NCI-H2196 (cell line): ENCODE results near the gene RGPD3.
"Not testable (repeated sequence)": the region's sequence is repeated elsewhere in the genome, so short reads cannot be mapped to it uniquely, and the experiment has no call there.

ENCODE experiments used
- DNase-seq: peaks from one replicate; lab custom pipeline; 2025; ENCODE audit not compliant: unreplicated experiment; lab: John Stamatoyannopoulos, UW

The RGPD3 gene

DNA sequence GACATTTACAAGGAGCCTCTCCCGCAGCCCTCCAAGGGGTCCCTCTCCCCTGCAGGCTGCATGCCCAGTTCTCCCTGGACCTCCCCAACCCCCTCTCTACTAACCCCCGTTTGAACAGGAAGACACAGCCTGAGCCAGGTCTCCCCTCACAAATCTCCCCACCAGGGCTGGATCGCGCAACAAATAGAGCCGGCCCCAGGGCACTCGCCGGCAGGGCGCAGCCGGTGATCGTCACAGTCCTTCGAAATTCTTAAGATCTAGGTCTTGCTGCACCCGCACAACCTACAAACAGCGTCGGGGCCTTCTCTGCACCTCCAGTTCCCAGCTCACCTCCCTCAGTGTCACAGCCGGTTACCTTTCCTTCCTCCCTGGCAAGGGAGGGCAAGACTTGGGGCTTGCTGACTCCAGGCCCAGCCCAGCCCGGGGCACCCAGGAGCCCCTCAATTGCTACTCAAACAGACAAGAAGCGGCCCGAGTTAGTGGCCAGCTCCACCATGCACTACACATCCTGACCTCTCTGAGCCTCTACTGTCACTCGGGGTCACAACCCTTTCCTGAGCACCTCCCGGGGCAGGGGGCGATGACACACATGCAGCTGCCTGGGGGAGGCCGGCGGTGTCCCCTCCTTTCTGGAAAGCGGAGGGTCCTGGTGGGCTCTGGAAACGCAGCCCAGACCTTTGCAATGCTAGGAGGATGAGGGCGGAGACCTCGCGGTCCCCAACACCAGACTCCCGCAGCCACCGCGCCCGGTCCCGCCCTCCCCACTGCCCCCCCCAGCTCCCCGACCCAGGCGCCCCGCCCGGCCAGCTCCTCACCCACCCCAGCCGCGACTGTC lies 18.6 kb upstream of the RGPD3 start, which contains the start of gene CD8B2:
TSS of gene CD8B2 (plus strand) at position 814 of the 835 bp plus-strand sequence. CDS start 63 bp downstream, outside the sequence.
- DNase-seq = not testable (repeated sequence)

DNA sequence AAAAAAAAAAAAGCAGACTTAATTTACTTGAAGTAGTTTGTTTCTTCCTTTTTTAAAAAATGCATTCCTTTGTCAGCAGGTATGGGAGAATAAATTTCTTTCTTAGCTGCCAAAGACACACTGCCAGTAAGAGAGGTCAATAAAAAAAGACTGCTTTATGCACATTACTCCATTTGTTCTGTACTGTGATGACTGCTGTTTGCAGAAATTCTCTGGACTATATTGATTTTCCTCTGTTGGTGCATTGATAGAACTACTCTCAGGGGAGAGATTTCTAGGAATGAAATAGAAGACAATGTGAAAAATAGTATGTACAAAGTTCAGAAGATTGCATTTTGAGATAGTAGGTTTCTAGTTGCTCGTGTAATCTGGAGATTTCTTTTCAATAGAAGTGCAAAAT lies 11.3 kb upstream of the RGPD3 start:
- DNase-seq = not testable (repeated sequence)

DNA sequence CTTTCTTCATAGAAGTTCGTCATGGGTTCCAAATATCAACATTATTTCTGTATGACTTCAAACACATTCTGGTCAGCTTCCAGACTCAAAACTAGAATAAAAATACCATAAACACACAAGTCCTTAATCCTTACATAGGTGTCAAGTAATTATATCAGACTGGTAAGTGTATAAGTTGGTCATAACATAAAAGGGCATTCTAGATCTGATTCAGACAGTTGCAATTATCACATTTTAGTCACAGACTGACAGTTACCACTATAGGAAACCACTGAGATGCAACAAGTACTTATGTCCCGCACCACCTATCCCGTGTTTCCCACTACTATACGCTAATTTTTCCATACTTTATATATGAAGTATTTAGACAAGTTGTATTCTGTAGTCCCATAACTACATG lies 9.4 kb upstream of the RGPD3 start:
- not testable (repeated sequence) for DNase-seq

DNA sequence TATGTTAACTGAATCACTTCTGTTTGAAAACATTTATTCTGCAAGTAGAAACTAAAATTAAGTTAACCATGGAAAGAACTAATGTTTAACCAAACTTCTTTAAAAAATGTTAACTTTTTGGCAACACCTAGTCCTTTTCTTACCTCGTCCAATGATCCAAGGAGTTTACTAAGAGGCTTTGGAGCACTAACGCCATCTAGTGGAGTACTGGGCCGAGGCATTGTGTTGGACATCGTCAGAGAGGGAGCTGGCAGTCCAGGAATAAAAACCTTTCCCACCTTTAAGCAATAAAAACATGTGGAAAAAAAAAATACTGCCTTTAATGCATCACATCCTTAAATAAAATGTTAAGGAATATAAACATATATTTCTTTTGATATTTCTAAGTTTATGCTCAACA lies 2.4 kb upstream of the RGPD3 start:
- not testable (repeated sequence) for DNase-seq

DNA sequence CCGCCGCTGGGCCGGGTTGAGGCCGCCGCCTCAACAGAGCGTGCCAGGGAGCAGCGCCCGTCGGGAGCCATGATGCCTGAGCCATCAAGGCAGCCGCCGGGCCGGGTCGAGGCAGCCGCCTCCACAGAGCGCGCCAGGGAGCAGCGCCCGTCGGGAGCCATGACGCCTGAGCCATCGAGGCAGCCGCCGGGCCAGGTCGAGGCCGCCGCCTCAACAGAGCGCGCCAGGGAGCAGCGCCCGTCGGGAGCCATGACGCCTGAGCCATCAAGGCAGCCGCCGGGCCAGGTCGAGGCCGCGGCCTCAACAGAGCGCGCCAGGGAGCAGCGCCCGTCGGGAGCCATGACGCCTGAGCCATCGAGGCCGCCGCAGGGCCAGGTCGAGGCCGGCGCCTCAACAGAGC lies 697 bp downstream of the RGPD3 start:
- not testable (repeated sequence) for DNase-seq

DNA sequence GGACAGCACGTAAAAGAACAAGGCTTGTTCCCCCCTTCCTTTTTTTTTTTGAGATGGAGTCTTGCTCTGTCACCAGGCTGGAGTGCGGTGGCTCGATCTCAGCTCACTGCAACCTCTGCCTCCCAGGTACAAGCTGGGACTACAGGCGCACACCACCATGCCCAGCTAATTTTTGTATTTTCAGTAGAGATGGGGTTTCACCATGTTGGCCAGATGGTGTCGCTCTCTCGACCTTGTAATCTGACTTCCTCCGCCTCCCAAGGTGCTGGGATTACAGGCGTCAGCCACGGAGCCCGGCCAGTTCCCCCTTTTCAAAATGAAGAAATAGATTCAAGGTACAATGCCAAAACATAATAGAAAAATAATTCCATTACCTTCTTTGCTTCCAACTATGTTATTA lies 6.3 kb downstream of the RGPD3 start:
- not testable (repeated sequence) for DNase-seq

DNA sequence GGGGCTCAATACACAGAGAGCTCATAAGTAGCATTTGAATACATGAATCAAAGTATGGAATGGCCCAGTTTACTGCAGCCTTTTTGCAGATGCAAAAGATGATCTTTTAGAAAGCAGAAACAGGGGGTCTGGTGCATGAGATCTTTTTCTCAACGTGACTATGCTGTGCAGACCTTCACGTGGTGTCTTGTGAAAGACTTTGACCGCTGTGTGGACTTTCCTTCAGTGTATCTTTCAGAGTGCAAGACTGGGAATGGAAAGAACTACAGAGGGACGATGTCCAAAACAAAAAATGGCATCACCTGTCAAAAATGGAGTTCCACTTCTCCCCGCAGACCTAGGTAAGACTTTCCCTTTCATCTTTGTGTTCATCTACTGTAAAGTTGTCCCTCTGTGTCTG lies 77.5 kb downstream of the RGPD3 start:
- not testable (repeated sequence) for DNase-seq

DNA sequence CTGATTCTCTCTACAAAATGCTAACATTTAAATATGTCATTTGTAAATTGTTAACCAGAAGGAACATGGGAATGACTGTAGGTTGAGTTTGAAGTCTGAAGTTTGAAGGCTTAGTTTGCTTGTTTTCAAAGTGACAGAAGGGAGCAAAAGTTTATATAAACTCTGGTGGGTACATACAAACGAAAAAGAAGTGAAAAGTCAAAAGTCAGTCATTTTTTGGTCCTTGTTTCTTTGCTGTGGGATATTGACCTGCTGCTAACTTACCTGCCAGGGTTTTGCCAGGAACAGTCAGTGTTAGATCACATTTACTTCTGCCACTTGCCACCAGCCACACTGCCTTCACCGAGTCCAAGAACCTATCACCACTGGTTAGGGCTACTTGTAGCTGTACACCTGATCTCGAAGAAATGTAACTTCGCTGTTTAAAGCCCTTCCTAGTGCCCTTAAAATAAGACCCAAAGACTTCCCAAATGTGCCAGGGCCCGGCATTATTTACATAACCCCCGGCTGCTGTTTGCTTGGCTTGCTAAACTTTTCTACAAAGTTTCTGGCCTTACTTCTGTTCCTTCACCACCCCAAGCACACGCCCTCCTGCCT lies 79.3 kb downstream of the RGPD3 start:
- not testable (repeated sequence) for DNase-seq

DNA sequence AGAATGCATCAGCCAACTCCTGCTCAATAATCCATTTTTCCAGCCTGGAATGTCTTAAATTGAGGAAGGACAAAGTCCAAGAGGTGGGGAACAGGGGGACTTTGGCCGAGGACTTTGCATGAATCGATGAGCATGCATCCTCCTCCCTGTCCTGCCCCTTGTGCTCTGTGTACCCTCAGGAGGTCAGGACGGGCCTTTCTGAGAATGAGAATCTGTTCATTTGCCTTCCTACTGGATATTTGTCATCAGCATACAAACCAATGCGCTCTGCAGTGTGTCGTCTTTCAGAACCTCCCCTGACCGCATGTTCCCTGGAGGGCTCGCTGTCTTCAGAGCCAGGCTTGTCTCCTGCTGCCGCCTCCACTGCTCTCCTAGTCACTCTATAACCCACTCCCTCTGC lies 83.7 kb downstream of the RGPD3 start:
- not testable (repeated sequence) for DNase-seq

DNA sequence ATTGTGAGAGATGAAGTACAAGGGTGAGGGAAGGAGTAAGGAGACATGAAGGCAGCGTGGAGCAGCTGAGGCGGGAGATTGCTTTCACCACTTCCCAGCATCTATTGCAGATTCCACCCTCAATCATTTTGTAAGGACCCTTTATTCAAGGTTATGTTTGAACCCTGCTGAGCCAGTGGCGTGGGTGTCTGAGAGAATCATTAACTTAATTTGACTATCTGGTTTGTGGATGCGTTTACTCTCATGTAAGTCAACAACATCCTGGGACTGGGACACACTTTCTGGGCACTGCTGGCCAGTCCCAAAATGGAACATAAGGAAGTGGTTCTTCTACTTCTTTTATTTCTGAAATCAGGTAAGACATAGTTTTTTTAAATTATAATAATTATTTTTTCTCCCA lies 86.3 kb downstream of the RGPD3 start:
- DNase-seq = not testable (repeated sequence)

DNA sequence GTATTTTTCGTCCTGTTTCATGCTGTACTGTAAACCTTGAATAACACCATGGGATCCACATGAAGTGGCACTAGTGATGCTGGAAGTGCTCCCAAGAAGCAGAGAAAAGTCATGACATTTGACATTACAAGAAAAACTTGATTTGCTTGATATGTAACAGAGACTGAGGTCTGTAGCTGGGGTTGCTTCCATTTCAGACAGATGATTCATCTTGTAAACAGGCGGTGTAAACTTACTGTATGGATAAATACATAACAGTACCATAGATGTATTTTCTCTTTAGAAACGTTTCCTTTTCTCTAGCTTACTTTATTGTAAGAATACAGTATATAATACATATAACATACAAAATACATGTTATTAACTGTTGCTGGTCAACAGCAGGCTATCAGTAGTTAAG lies 88.6 kb downstream of the RGPD3 start:
- DNase-seq = not testable (repeated sequence)

DNA sequence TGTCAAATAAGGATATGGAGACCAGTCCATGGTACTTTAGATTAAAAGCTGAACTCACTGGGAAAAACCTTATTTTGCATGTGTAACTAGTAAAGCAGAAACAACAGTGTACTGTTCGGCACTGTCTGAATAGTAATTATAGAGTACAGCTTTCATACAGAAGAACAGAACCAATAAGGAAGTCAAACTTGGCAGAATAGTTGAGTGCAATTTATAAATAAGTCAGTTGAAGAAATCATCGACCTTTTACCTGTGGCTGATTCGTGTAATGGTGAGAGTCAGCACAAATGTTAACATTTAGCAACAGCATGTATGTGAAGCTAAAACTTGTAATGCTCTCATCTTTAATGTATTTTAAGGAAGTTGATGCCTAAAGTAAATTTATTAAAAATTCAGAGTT lies 99.0 kb downstream of the RGPD3 start:
- DNase-seq = not testable (repeated sequence)

DNA sequence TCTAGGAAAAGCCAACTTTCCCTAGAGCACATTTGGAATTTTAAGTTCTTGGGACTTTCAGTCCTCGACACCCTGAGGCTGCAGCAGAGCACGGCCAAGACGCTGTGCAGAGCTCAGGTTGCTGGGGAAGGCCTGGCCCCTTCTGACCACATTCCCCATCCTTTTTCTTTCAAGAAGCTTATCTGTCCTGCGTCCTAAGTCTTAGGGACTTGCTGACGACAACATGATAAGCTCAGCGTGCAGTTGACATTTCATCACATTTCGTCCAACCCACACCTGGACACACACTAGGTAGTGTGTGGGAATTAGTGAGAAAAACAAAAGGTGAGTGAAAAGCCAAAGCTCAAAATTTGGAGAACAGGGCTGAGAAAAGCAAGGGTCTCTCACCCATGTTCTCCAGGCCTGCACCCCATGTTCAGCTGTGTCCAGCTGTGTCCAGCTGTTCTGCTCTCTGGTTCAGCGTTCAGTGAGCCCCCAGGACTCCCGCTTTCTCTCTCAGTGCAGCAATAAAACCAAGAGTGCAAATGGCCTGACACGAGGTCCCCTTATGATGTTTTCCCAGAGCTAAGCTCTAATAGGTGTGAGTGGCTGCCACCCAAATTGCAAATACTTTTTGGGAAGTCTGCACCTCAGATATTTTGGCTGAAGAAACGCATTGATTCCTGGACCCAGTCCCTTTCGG lies 101.9 kb downstream of the RGPD3 start:
- DNase-seq = no peak

DNA sequence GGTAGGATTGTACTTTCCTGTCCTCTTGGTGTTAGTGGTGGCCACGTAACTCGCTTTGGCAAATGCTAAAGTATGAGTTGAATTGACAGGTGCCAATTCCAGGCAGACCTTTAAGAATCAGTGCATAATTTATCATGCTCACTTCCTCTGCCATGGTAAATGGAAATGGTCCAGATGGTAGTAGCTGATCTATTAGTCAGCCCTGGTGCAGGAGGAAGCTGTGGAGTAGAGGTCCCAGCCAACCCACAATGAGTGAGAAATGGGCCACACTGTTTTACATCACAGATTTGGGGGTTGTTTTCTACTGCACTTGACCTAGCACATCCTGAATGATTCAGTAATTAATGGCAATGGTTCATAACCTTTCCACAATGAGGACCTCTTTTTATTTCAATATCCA lies 104.4 kb downstream of the RGPD3 start:
- no peak for DNase-seq

DNA sequence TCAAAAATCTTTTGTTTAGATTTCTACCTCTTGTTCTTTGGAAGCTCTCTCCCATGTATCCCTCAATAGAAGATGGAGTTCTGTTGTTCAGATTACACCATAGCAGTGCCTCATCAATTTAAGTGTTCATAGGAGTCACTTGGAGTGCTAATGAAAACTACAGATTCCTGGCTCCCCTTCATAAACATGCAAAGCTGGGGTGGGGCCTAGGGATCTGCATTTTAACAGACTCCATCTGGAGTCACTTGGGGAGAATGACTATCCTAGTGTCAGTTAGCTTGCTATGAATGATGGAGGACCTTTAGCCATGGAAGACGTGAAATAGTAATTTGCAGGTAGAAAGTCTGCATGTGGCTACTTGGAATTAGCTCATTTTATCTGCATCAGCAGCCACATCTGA lies 105.4 kb downstream of the RGPD3 start:
- no peak for DNase-seq

DNA sequence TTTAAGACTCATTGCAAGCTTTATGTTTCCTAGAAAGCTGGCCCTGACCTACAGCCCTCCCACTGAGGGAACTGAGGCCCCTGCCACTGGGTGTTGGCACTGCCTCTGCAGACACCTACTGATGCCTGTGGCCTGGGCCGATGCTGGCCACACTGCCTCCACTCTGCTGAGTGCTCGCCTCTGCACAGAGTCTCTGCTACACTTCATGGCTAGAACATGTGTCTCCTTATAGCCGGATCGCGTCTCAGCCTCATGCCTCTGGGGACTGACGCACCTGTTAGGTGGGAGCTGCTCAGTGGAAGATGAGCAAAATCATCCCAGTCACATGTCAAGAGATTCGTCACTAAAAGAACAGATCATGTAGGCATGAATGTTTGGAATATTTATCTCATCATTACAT lies 108.7 kb downstream of the RGPD3 start:
- no peak for DNase-seq

DNA sequence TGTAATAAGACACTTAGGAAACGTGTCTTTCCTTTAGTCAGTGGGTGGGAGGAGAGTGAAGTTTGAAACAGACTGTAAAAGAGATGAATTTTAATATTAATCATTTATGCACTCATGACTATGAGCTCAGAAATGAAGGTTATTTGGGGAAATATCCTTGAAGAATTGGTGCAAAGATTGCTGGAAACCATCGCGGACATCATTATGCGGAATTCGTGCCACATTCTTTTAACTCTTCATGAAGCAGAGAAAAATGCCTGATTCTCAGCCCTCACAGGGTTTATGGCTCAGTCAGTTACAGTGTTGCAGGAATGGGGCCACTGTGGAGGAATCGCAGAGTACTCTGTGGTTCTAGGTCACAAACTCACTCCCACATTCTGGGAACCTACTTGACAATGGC lies 109.7 kb downstream of the RGPD3 start:
- no peak for DNase-seq

DNA sequence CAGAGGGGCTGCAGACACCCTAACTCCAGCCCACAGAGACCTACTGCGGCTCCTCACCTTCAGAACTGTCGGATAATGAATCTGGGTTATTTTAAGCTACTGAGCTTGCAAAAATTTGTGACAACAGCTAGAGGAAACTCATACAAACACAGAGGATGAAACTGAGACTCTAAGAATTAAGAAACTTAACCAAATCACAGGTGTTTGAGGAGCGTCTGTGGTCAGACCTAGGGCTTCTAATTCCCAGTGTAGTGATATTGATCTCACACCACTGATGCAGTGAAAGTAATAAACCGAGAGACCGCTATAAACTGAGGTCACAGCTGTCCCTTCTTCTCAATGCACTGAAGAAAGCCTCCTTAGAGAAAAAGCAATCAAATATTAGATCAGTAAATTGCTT lies 110.1 kb downstream of the RGPD3 start:
- DNase-seq = no peak

DNA sequence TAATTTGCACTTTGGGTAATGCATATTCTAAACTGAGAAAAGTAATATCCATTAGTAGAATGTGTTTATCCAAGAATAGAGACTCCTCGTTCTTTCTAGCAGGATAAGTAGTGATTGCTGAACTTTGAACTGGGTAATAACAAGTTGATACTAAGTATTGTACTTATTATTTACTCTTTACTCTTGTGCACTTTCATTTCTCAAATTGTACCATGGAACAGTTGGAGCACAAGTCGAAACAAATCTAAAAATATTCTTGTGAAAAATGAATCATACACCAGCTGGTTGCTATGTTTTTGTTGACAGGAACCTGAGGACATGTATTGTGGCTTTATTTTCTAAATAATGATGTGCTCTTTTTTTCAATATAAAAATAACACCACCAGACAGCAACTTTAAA lies 111.9 kb downstream of the RGPD3 start:
- DNase-seq = no peak

DNA sequence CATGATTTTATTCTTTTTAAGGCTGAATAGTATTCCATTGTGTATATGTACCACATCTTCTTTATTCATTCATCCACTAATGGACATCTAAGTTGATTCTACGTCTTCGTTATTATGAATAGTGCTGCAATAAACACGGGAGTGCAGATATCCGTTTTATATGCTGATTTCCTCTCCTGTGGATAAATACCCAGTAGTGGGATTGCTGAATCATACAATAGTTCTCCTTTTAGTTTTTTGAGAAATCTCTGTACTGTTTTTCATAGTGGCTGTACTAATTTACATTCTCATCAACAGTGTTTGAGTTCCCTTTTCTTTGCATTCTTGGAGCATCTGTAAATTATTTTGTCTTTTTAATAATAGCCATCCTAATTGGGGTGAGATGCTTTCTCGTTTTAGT lies 114.5 kb downstream of the RGPD3 start:
- no peak for DNase-seq

DNA sequence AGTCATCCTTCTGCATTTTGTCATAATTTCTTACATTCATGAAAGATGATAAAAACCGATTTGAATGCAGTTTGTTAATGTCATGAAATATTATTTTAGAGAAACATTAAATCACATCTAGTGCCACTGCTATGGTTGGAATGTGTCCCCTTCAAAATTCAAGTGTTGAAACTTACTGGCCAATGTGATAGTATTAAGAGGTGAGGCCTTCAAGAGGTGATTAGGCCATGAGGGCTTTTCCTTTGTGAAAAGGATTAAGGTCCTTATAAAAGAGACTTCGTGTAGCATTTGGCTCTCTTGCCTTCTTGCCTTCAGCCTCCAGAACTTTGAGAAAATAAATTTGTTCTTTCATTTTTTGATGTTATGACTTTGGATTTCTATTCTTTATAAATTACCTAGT lies 117.2 kb downstream of the RGPD3 start:
- no peak for DNase-seq

DNA sequence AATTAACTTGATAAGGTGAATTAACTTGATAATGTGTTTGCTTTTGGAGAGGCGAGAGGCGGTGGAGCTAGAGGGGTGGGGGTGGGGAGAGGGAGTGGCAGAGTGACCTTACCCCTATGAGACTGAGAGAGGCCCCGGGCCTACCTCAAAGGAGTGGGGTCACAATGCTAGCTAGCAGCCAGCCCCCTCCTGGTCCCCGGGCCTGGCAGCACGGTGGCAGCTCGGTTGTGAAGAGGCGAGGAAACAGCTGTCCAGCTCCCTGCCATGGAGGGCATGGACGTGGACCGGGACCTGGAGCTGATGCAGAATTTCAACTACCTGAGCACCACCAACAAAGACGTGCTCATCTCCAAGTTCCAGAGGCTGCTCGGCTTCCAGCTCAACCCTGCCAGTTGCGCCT lies 123.9 kb downstream of the RGPD3 start:
- no peak for DNase-seq
